K562 treated with DMSO at 1 percent for 12 hours (cell line): ENCODE data around the gene ZNF343. TPM values are rescaled to one million over a fixed set of nuclear protein-coding genes. Genes with fewer than 3 reads are reported as not detected.

Experiments
- total RNA-seq: library from RNA; unstranded; fragments of 300-600 nt; gene quantifications from 2 replicates; pipeline ENCODE4 v1.2.3, GENCODE V29; 2022; ENCODE audit not compliant: insufficient read depth

The ZNF343 gene
- 3.3 and 4.6 TPM in 2 replicates for total RNA-seq

DNA sequence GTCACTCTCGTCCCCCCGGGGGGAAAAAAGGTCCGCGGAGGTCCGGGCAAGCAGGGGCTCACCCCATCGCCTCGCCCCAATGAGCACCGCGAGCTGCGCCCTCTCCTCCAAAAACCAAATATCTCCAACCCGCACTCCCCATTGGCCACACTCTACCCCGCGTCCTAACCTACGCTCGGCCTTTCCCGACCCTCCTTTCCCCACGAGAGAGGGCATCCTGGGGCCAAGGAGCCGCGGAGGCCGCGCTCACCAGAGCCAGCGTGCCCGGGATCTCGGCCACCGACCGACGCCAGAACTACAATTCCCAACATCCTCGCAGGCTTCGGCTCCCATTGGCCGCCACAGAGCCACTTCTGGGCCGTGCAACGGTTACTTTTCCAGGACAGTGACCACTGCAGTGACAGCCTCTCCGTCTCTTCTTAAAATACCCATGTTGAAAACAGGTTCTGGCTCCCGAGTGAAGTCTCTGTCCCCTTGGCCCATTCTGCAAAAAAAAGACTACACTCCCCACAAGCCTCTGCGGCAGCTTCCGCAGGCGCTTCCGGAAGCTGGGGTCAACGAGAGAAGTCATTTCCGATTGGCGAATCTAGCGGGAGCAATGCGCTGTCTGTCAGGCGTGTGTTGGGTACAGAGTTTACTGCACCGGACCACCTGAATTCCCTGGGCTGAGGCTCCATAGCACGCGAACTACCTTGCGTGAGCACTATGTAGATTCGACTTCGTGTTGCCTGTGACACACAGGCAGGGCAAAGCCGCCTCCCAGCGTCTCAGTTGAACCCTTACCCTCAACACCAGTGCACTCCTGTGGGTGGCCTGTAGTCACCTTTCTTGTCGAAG is at the start of gene ZNF343:
TSS of gene ZNF343 (minus strand) at position 285 of the 837 bp plus-strand sequence. CDS start 15,020 bp downstream, outside the sequence.

DNA sequence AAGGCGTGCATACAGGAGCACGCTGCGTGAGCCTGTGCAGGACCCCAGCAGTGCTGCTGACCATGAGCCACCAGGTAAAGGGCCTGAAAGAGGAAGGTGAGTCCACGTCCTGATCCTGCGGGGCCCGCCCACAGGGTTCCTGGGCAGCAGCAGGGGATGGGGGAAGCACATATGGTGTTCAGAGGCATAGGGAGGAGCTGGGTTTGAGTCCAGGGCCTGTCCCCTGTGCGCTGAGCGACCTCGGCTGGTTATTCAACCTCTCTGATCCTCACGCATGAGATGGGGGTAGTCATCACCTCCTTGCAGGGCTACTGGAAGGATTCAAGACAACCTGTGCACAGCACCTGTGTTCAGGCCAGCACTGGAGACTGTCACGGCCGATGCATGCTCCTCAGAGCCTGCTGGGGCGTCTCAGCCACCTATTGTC is 27.9 kb upstream of the ZNF343 start, which contains the start of gene TMC2:
TSS of gene TMC2 (plus strand) at position 14 of the 427 bp plus-strand sequence. CDS start at position 63, 49 bp downstream.

DNA sequence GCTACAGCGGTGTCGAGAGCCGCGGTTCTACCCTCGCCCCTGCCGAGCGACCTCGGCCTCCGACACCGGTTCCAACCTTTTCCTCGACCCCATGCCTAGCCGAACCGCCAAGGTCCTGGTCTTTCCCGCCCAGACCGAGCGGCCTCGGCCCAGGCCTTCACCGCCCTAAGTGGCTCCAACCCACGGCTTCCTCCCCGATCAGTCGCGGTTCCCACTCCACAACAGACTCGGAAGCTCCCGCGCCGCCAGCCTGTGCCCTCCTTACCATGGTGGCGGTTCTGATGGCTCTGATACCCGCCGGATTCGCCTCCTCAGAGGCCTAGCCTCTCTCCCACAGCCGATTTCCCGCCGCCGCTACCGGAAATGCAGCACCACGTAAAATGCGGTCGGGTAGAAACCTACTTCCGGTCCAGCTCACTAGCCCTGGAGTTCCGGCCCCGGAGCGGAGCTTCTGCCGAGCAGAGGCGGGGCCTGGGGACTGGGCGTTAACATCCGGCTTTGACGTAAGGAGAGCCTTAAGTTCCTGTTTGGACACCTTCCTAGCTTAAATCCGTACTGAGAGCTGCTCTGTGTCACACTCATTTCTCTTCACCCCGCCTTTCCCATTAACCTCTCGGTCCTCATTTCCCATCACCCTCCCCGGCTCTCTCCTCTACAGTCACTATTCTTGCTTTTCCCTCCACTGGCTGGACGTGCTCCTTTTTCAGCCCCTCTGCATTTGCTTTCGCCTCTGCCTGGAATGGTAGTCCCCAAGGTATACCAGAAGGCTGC is 38.1 kb downstream of the ZNF343 start, which contains the start of gene SNRPB:
TSS of gene SNRPB (minus strand) at position 367 of the 771 bp plus-strand sequence. CDS start at position 268, 99 bp downstream.

Other genes starting within 250 kb of the ZNF343 start
- not detected in 2 replicates for gene TGM3, start 212.9 kb downstream of the ZNF343 start, total RNA-seq
- gene TGM6, start 128.0 kb downstream of the ZNF343 start, total RNA-seq = not detected in 2 replicates
- gene SNRPB, start 38.1 kb downstream of the ZNF343 start, total RNA-seq = 407 and 559 TPM in 2 replicates
- gene TMC2, start 27.7 kb upstream of the ZNF343 start, total RNA-seq = not detected in 2 replicates
- gene NOP56, start 143.7 kb upstream of the ZNF343 start, total RNA-seq = 59.1 and 93.3 TPM in 2 replicates
- 84.6 and 85.4 TPM in 2 replicates for gene IDH3B, start 155.3 kb upstream of the ZNF343 start, total RNA-seq
- gene EBF4, start 183.9 kb upstream of the ZNF343 start, total RNA-seq = 0.28 TPM in 1 of 2 replicates, not detected in the other